22Rv1 (cell line): ENCODE results near the gene F2R.

Experiments
- H3K27ac ChIP-seq: fragments of 450-650 bp; 2 replicates; pipeline ENCODE4 v1.5.1; 2017
- CTCF ChIP-seq: fragments of 450-650 bp; IDR thresholded peaks from 2 replicates; pipeline ENCODE4 v1.5.1; 2017; ENCODE audit warnings: mild to moderate bottlenecking
- ZFX ChIP-seq: fragments of 450-650 bp; IDR thresholded peaks from 2 replicates; pipeline ENCODE4 v1.6.1; 2017; ENCODE audit warnings: antibody characterized with exemption, borderline replicate concordance

The F2R gene

GRCh38 chr5:76696251-76696650 lies 19.7 kb upstream of the F2R start:
- H3K27ac ChIP-seq = no peak overlapping the region
- TF ChIP-seq CTCF (no peak), ZFX (no peak)

GRCh38 chr5:76697670-76698069 lies 18.3 kb upstream of the F2R start:
- TF ChIP-seq CTCF (no peak), ZFX (no peak)
- H3K27ac ChIP-seq = no peak overlapping the region

- no peak overlapping the region for H3K27ac ChIP-seq
- TF ChIP-seq ZFX = no peak
- no peak for TF ChIP-seq CTCF
Observed at GRCh38 chr5:76700571-76700970, 15.4 kb upstream of the F2R start.

GRCh38 chr5:76701298-76701697 lies 14.6 kb upstream of the F2R start:
- TF ChIP-seq ZFX = no peak
- TF ChIP-seq CTCF = no peak
- no peak overlapping the region for H3K27ac ChIP-seq

- no peak for TF ChIP-seq CTCF
- TF ChIP-seq ZFX = no peak
- H3K27ac ChIP-seq = no peak overlapping the region
Observed at GRCh38 chr5:76703707-76704106, 12.2 kb upstream of the F2R start.

- H3K27ac ChIP-seq = no peak overlapping the region
- TF ChIP-seq ZFX = no peak
- TF ChIP-seq CTCF = no peak
Observed at GRCh38 chr5:76704131-76704663, 11.7 kb upstream of the F2R start.

GRCh38 chr5:76705574-76705973 lies 10.4 kb upstream of the F2R start:
- no peak overlapping the region for H3K27ac ChIP-seq
- TF ChIP-seq CTCF (no peak), ZFX (no peak)
